Lower lobe of right lung (tissue), 2 donors: ENCODE data around the gene VWA8. TPM values are rescaled to one million over a fixed set of nuclear protein-coding genes. Genes with fewer than 3 reads are reported as not detected.

Source experiments
- ATAC-seq, 2 donors: fragments of 200-7000 bp; cut with Tn5 transposase; one replicate each; pipeline ENCODE4 v1.9.1; 2020 to 2022; ENCODE audit warnings: mild to moderate bottlenecking in 2 of 2, moderate library complexity in 2 of 2
- DNase-seq: peaks from one replicate; pipeline ENCODE4 v3.0.0-alpha.2; 2020
- H3K27ac ChIP-seq: fragments of 200-600 bp; one replicate; pipeline ENCODE4 v1.8.0; 2022
- H3K27me3 ChIP-seq: fragments of 200-600 bp; one replicate; pipeline ENCODE4 v1.8.0; 2022; ENCODE audit warnings: low read depth
- H3K36me3 ChIP-seq: fragments of 200-600 bp; one replicate; pipeline ENCODE4 v1.8.0; 2022; ENCODE audit warnings: mild to moderate bottlenecking
- H3K4me1 ChIP-seq: fragments of 200-600 bp; one replicate; pipeline ENCODE4 v1.8.0; 2022
- H3K4me3 ChIP-seq: fragments of 200-600 bp; one replicate; pipeline ENCODE4 v1.8.0; 2022; ENCODE audit warnings: mild to moderate bottlenecking
- H3K9me3 ChIP-seq: fragments of 200-600 bp; one replicate; pipeline ENCODE4 v1.8.0; 2022
- intact Hi-C: fragments of 100-400 bp; cut with DNase I; formaldehyde crosslinking; loops from one replicate; pipeline ENCODE4 v1.11.0; 2022
- total RNA-seq: library from RNA; stranded (reverse); fragmentation: NEBNext Ultra II Directional; extraction: Animal tissue kit (Norgen Biotek cat#: 25700); gene quantifications from one replicate; pipeline ENCODE4 v1.2.1, GENCODE V29; 2021
- TF ChIP-seq, protein P1 (sequence below): fragments of 200-600 bp; IDR thresholded peaks from one replicate; pipeline ENCODE4 v1.8.0; 2022; ENCODE audit warnings: antibody characterized with exemption, mild to moderate bottlenecking
- donor health status: DM: no; HTN: yes; CAD: no; lungs with severe emphysema.

VWA8 gene
- total RNA-seq, 1 donor from 2014 or later = 18.2 TPM

DNA sequence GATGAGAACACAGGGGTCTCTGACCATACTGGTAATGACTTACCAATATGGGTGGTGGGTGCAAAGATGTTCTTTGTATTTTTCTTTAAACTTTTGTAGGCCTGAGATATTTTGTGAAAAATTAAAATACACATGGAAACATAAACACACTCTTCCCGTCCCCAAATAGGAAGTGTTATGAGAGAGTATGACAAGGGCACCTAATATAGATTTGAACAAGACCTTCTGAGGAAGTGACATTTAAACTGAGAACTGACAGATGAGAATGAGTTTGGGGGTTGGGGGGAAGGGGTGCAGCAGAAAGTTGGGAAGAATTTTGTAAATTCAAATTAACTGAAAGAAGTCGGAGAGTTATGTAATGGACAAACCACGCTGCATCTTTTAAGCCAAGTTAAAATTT lies 279.3 kb downstream of the VWA8 start:
- DNase-seq = no peak
- no peak for ATAC-seq

DNA sequence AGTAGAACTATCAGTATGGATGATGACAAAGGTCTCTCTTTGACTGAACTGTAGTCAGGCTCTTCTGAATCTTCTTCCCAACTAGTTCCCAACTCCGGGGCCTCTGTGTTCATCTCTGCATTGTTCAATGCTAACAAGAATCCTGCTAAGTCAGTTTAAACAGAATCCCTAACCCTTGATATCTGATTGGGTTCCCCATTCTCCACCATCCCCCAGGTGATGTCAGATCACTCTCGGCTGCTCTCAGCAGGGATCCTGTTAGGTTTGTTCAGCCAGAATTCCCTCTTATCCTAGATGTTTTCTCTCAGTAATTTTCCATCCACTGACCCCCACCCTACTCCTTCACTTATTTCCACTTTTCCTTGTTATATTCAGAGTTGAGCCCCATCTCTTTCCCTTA lies 280.0 kb downstream of the VWA8 start:
- intact Hi-C loops = no loop called here
- H3K36me3 ChIP-seq = peaks cover 12% of the 10 kb centered on the region
- ATAC-seq = no peak
- H3K27me3 ChIP-seq = no peaks in the 10 kb centered on the region
- H3K27ac ChIP-seq = no peak overlapping the region
- no peak for DNase-seq
- H3K4me1 ChIP-seq = peaks cover 5% of the 10 kb centered on the region
- H3K9me3 ChIP-seq = no peaks in the 10 kb centered on the region
- TF ChIP-seq, protein P1, sequence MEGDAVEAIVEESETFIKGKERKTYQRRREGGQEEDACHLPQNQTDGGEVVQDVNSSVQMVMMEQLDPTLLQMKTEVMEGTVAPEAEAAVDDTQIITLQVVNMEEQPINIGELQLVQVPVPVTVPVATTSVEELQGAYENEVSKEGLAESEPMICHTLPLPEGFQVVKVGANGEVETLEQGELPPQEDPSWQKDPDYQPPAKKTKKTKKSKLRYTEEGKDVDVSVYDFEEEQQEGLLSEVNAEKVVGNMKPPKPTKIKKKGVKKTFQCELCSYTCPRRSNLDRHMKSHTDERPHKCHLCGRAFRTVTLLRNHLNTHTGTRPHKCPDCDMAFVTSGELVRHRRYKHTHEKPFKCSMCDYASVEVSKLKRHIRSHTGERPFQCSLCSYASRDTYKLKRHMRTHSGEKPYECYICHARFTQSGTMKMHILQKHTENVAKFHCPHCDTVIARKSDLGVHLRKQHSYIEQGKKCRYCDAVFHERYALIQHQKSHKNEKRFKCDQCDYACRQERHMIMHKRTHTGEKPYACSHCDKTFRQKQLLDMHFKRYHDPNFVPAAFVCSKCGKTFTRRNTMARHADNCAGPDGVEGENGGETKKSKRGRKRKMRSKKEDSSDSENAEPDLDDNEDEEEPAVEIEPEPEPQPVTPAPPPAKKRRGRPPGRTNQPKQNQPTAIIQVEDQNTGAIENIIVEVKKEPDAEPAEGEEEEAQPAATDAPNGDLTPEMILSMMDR = no peak
- no peak overlapping the region for H3K4me3 ChIP-seq

More for the DNA sequence above, 279.3 kb downstream of the VWA8 start:
- Histone ChIP-seq H3K36me3 (peaks cover 12% of the 10 kb centered on the region), H3K27me3 (no peaks in the 10 kb centered on the region), H3K27ac (no peak overlapping the region), H3K9me3 (no peaks in the 10 kb centered on the region), H3K4me1 (peaks cover 5% of the 10 kb centered on the region), H3K4me3 (no peak overlapping the region)
- intact Hi-C loops = no loop called here
- TF ChIP-seq, protein P1 = no peak

DNA sequence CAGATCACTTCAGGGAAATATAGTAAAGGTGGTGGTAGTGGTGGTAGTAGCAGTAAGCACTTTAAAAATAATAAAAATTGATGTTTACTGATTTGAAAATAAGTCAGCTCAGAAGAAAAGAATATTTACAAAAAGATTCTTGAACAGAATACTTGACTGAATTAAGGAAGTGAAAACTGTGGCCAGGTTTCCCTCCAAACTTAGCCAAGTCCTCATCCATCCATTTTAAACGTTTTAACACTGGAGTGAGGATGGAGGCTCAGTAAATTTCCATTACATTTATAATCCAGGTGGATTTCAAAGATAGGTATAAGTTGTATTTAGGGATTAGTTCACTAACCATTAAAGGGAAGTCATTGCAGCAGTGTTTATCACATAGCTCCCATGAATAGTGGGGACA lies 282.1 kb downstream of the VWA8 start:
- intact Hi-C loops = no loop called here
- ATAC-seq (no peak), DNase-seq (no peak)
- no peaks in the 10 kb centered on the region for H3K9me3 ChIP-seq
- peaks cover 5% of the 10 kb centered on the region for H3K4me1 ChIP-seq
- H3K36me3 ChIP-seq = peaks cover 4% of the 10 kb centered on the region
- no peak overlapping the region for H3K4me3 ChIP-seq
- no peaks in the 10 kb centered on the region for H3K27me3 ChIP-seq
- no peak overlapping the region for H3K27ac ChIP-seq
- TF ChIP-seq, protein P1 = no peak

DNA sequence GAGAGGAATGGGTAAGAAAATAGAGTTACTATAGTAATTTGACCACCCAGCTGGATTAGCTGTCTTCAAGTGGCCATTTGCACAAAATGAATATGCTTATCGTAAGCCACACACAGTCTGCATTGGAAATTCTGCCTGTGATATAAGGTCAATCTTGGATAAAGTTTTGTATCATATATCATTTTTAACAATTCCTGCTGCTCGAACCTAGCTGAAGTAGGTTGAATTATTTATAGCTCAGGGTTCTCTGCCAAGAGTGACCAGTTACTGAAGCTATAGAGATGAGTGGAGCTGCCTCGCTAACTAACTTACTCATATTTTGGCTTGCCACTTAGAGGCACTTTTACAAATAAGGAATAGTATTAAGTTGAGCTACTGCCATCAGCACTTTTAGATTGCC lies 282.7 kb downstream of the VWA8 start:
- no peaks in the 10 kb centered on the region for H3K36me3 ChIP-seq
- ATAC-seq (peak in 1 of 2 donors; percentile 41), DNase-seq (no peak)
- no peaks in the 10 kb centered on the region for H3K27me3 ChIP-seq
- TF ChIP-seq, protein P1 = no peak
- H3K9me3 ChIP-seq = no peaks in the 10 kb centered on the region
- no peak overlapping the region for H3K4me3 ChIP-seq
- no peak overlapping the region for H3K27ac ChIP-seq
- intact Hi-C loops = no loop called here
- peaks cover 5% of the 10 kb centered on the region for H3K4me1 ChIP-seq

DNA sequence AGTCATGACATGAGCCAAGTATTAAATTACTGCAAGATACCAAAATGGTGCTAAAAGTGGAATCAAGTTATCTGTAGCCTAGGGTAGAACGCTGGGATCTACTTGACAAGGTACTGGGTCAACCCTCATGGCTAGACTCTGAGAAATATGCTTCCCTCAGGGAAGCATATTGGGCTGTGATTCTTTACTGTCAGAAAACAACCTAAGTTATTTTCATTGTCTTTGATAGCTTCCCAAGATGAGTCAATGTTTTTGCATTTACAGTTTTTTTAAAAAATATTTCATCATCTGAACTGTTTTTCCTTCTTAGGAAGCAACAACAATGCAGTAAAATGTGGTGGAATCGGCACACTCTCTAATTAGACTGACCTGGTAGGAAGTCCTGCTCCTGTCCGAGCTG lies 285.6 kb downstream of the VWA8 start:
- TF ChIP-seq, protein P1 = no peak
- intact Hi-C loops = no loop called here
- DNase-seq (no peak), ATAC-seq (no peak)
- no peaks in the 10 kb centered on the region for H3K9me3 ChIP-seq
- H3K4me1 ChIP-seq = peaks cover 5% of the 10 kb centered on the region
- H3K4me3 ChIP-seq = no peak overlapping the region
- H3K27me3 ChIP-seq = no peaks in the 10 kb centered on the region
- H3K27ac ChIP-seq = no peak overlapping the region
- H3K36me3 ChIP-seq = peaks cover 6% of the 10 kb centered on the region

DNA sequence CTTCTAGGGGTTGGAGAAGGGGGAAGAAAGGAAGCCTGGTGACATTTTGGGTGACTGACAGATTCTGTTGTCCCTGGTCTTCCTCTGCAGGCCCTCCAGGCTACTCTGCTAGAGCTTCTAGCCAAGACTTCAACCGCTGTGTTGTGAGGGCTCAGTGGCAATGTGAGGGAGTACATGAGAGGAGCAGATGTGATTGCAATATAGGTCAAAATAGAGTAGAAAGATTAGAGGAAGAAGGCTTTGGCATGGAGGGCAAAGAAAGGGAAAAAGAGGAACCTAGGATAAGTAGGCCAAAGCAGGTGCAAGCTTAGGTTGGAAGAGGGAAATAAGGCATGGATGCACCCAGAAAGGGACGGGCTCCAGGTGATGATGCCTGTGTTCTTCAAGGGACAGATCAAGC lies 286.7 kb downstream of the VWA8 start:
- Histone ChIP-seq H3K4me1 (peaks cover 5% of the 10 kb centered on the region), H3K27me3 (no peaks in the 10 kb centered on the region), H3K4me3 (no peak overlapping the region), H3K27ac (no peak overlapping the region), H3K36me3 (peaks cover 9% of the 10 kb centered on the region), H3K9me3 (no peaks in the 10 kb centered on the region)
- TF ChIP-seq, protein P1 = no peak
- ATAC-seq (no peak), DNase-seq (no peak)
- intact Hi-C loops = no loop called here
